ENCODE data around the gene MEIS2.

Gene MEIS2

DNA sequence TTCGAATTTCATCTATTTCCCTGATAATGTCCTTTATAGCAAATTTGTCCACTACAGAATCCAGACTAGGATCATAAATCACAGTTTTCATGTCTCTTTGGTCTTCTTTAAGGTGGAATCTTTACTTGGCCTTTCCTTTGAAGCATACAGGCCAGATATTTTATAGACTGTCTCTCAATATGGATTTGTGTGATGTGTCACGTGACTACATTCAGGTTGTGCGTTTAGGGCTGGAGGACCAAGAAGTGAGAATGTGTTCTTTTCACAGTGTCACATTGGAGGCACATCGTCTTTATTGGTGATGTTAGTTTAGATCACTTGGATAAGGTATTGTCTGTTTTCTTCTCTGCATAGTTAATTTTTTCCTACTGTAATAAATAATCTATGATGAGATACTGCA lies 232.9 kb downstream of the MEIS2 start:
- no peak for DNase-seq

GRCh38 chr15:36866896-36867295 lies 233.5 kb downstream of the MEIS2 start:
- no peak for DNase-seq

GRCh38 chr15:36863570-36863969 lies 236.8 kb downstream of the MEIS2 start:
- DNase-seq = peak; percentile 41

- no peak for DNase-seq
Measured at GRCh38 chr15:36860792-36861191, 239.6 kb downstream of the MEIS2 start.

GRCh38 chr15:36858423-36858822 lies 241.9 kb downstream of the MEIS2 start:
- DNase-seq = no peak

GRCh38 chr15:36856339-36856973 lies 243.9 kb downstream of the MEIS2 start:
- no peak for DNase-seq

- DNase-seq = no peak
Measured at GRCh38 chr15:36850864-36851263, 249.5 kb downstream of the MEIS2 start.

- no peak for DNase-seq
Measured at GRCh38 chr15:36845270-36845669, 255.1 kb downstream of the MEIS2 start.

DNA sequence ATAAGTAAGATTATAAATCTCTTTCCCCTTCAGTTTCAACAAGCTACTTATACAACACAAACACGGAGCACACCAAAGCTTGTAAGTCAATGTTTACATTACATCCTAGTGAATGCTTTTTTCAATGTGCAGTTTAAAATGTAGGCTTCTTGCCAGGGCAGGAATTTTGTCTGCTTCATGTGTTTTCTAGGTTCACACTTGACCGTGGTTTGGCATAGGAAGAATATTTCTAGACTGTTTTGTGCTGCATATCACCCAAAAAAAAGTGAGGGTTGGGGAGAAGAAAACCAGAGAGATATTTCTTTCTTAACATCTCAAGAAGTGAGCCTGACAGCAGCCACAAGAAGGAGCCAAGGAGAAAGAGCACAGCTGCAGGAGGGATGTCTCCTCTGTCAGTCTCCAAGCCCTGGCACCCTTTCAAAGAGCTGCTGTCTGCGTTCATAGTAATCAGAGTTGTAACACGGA lies 255.8 kb downstream of the MEIS2 start:
- peak; percentile 40 for DNase-seq

DNA sequence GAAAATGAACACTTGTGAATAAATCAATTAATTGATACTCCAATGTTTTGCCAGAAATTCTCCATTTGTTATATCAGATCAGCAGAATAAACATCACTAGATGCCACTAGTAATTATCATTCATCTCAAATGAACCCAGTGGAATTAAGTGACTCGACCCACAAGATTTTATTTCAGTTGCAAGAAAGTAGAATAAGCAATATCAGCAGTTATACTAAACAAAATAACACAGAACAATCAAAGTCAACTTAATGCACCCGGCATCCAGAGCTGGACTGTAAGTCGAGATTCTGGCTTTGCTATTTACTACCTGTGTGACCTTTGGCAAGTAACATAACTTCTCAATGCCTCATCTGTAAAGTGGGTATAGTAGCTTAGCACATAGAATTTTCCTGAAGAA lies 256.5 kb downstream of the MEIS2 start:
- no peak for DNase-seq

- DNase-seq = no peak
Measured at GRCh38 chr15:36841193-36841592, 259.2 kb downstream of the MEIS2 start.
